Left ventricle myocardium inferior (tissue), 1 donor: ENCODE data around the gene FARS2. TPM values are rescaled to one million over a fixed set of nuclear protein-coding genes. Genes with fewer than 3 reads are reported as not detected.

Experiments used
- DNase-seq: peaks from one replicate; pipeline ENCODE4 v3.0.0-alpha.2; 2020
- H3K27ac ChIP-seq: fragments of 200-600 bp; replicated peaks from 2 replicates; pipeline ENCODE4 v1.8.0; 2021
- H3K27me3 ChIP-seq: fragments of 200-600 bp; 2 replicates; pipeline ENCODE4 v1.8.0; 2021; ENCODE audit warnings: low read depth
- H3K36me3 ChIP-seq: fragments of 200-600 bp; 2 replicates; pipeline ENCODE4 v1.8.0; 2021
- H3K4me1 ChIP-seq: fragments of 200-600 bp; 2 replicates; pipeline ENCODE4 v1.8.0; 2021
- H3K4me3 ChIP-seq: fragments of 200-600 bp; 2 replicates; pipeline ENCODE4 v1.8.0; 2021; ENCODE audit warnings: mild to moderate bottlenecking, moderate library complexity
- H3K9me3 ChIP-seq: fragments of 200-600 bp; replicated peaks from 2 replicates; pipeline ENCODE4 v1.8.0; 2021
- CTCF ChIP-seq: fragments of 200-600 bp; IDR thresholded peaks from 2 replicates; pipeline ENCODE4 v1.8.0; 2021; ENCODE audit warnings: antibody characterized with exemption, mild to moderate bottlenecking, borderline replicate concordance
- intact Hi-C: fragments of 100-400 bp; cut with micrococcal nuclease; formaldehyde crosslinking; loops from one replicate; pipeline ENCODE4 v1.11.0; 2022
- total RNA-seq: library from RNA; stranded (reverse); fragmentation: NEBNext Ultra II Directional; extraction: Animal tissue kit (Norgen Biotek cat#: 25700); gene quantifications from one replicate; pipeline ENCODE4 v1.2.1, GENCODE V29; 2021
- donor health status: DM: no; HTN: yes; CAD: no; lungs with severe emphysema.

FARS2 gene
- total RNA-seq, 1 donor from 2014 or later, result 16.7 TPM

GRCh38 chr6:5619249-5619648 lies 357.9 kb downstream of the FARS2 start:
- intact Hi-C loops, result no loop called here
- no peak for DNase-seq

GRCh38 chr6:5622276-5623005 lies 361.1 kb downstream of the FARS2 start:
- no peak for TF ChIP-seq CTCF
- Histone ChIP-seq H3K27me3 (no peaks in the 10 kb centered on the region), H3K4me3 (no peak overlapping the region), H3K27ac (peak overlapping the region; percentile 67), H3K9me3 (peaks cover 9% of the 10 kb centered on the region), H3K36me3 (no peaks in the 10 kb centered on the region), H3K4me1 (peaks cover 41% of the 10 kb centered on the region)
- no peak for DNase-seq
- intact Hi-C loops, result no loop called here

More at GRCh38 chr6:5619249-5619648, 357.9 kb downstream of the FARS2 start:
- H3K4me1 ChIP-seq, result peaks cover 41% of the 10 kb centered on the region
- no peak for TF ChIP-seq CTCF
- no peak overlapping the region for H3K4me3 ChIP-seq
- H3K27ac ChIP-seq, result no peak overlapping the region
- no peaks in the 10 kb centered on the region for H3K36me3 ChIP-seq
- H3K27me3 ChIP-seq, result no peaks in the 10 kb centered on the region
- H3K9me3 ChIP-seq, result peaks cover 9% of the 10 kb centered on the region

GRCh38 chr6:5623769-5624168 lies 362.5 kb downstream of the FARS2 start:
- peaks cover 9% of the 10 kb centered on the region for H3K9me3 ChIP-seq
- intact Hi-C loops, result no loop called here
- no peaks in the 10 kb centered on the region for H3K27me3 ChIP-seq
- peak overlapping the region; percentile 67 for H3K27ac ChIP-seq
- no peaks in the 10 kb centered on the region for H3K36me3 ChIP-seq
- peaks cover 36% of the 10 kb centered on the region for H3K4me1 ChIP-seq
- no peak for DNase-seq
- no peak overlapping the region for H3K4me3 ChIP-seq
- no peak for TF ChIP-seq CTCF

GRCh38 chr6:5624256-5624655 lies 362.9 kb downstream of the FARS2 start:
- peak overlapping the region; percentile 67 for H3K27ac ChIP-seq
- no peaks in the 10 kb centered on the region for H3K27me3 ChIP-seq
- intact Hi-C loops, result no loop called here
- peaks cover 9% of the 10 kb centered on the region for H3K9me3 ChIP-seq
- H3K4me3 ChIP-seq, result no peak overlapping the region
- peaks cover 41% of the 10 kb centered on the region for H3K4me1 ChIP-seq
- no peak for DNase-seq
- no peak for TF ChIP-seq CTCF
- no peaks in the 10 kb centered on the region for H3K36me3 ChIP-seq

GRCh38 chr6:5626727-5627426 lies 365.6 kb downstream of the FARS2 start:
- intact Hi-C loops, result no loop called here
- Histone ChIP-seq H3K4me1 (peaks cover 41% of the 10 kb centered on the region), H3K27me3 (no peaks in the 10 kb centered on the region), H3K4me3 (no peak overlapping the region), H3K27ac (no peak overlapping the region), H3K9me3 (peaks cover 6% of the 10 kb centered on the region), H3K36me3 (no peaks in the 10 kb centered on the region)
- TF ChIP-seq CTCF, result no peak
- no peak for DNase-seq
